Upper lobe of left lung (tissue), 6 donors: Measurements from ENCODE around the gene GIT2. TPM values are rescaled to one million over a fixed set of nuclear protein-coding genes. Genes with fewer than 3 reads are reported as not detected.
A peak's percentile ranks its signal among the peaks of the same experiment; 100 is the strongest.

Source experiments
- ATAC-seq, 2 donors: fragments of 200-7000 bp; cut with Tn5 transposase; one replicate each; pipeline ENCODE4 v1.9.1; 2022; ENCODE audit warnings: mild to moderate bottlenecking in 2 of 2, moderate library complexity in 2 of 2; ENCODE audit not compliant: low FRiP score in 2 of 2
- DNase-seq, 2 donors: peaks; one replicate each; pipeline ENCODE4 v3.0.0-alpha.2; 2019 to 2020
- H3K27ac ChIP-seq, 4 donors: fragments of 200-600 bp; sonication (generic); one replicate each; pipeline ENCODE4 v1.5.1; 2016 to 2019
- H3K27me3 ChIP-seq, 4 donors: fragments of 200-600 bp; sonication (generic); one replicate each; pipeline ENCODE4 v1.5.1; 2017 to 2019
- H3K36me3 ChIP-seq, 4 donors: fragments of 200-600 bp; sonication (generic); one replicate each; pipeline ENCODE4 v1.5.1; 2016 to 2019
- H3K4me1 ChIP-seq, 4 donors: fragments of 200-600 bp; sonication (generic); one replicate each; pipeline ENCODE4 v1.5.1; 2018 to 2019
- H3K4me3 ChIP-seq, 4 donors: fragments of 200-600 bp; sonication (generic); one replicate each; pipeline ENCODE4 v1.5.1; 2017 to 2019; ENCODE audit warnings: mild to moderate bottlenecking in 2 of 4, moderate library complexity in 1 of 4
- H3K9me3 ChIP-seq, 4 donors: fragments of 200-600 bp; sonication (generic); one replicate each; pipeline ENCODE4 v1.5.1; 2018 to 2019
- CTCF ChIP-seq, 6 experiments: fragments of 450-650 bp in 4 of 6; fragments of 200-600 bp in 2 of 6; sonication (generic) in 2 of 6; IDR thresholded peaks; one replicate each; pipeline ENCODE4 v1.5.1; 2016 to 2019; ENCODE audit warnings: antibody characterized with exemption in 6 of 6
- EP300 ChIP-seq, 4 donors: sonication (generic); formaldehyde crosslinking; IDR thresholded peaks; one replicate each; pipeline ENCODE4 v1.5.1; 2017; ENCODE audit warnings: antibody characterized with exemption in 4 of 4, control low read depth in 2 of 4
- POLR2A ChIP-seq, 4 donors: fragments of 450-650 bp; IDR thresholded peaks; one replicate each; pipeline ENCODE4 v1.5.1; 2016 to 2017; ENCODE audit warnings: antibody characterized with exemption in 4 of 4, mild to moderate bottlenecking in 2 of 4
- POLR2AphosphoS5 ChIP-seq, 2 donors: sonication (generic); formaldehyde crosslinking; IDR thresholded peaks; one replicate each; pipeline ENCODE4 v1.5.1; 2017; ENCODE audit warnings: antibody characterized with exemption in 2 of 2
- WGBS, 2 donors: methylation state at CpG; one replicate each; pipeline ENCODE4 v1.1.5; 2017 to 2018; 5-methylcytosine and 5-hydroxymethylcytosine counted together
- total RNA-seq, 6 donors: library from RNA; depleted of rRNA in 4 of 6; stranded (reverse); fragments of >200 nt in 4 of 6; gene quantifications; one replicate each; pipeline versions ENCODE4 v1.1.0 to v1.2.1, GENCODE V29; 2016 to 2021
- donor health status: DM: no; HTN: no; CAD: no; lungs with moderate emphysema.
- donor health status: DM: no; HTN: yes; CAD: no; lungs with severe emphysema.

The GIT2 gene
- total RNA-seq, 6 donors from 2014 or later: 45.1 to 89.1 (median 55.3) TPM

GRCh38 chr12:109999983-110000505 lies 3.9 kb upstream of the GIT2 start:
- Histone ChIP-seq H3K27me3 (no peaks in the 10 kb centered on the region), H3K9me3 (no peaks in the 10 kb centered on the region), H3K4me1 (peaks cover 37 to 67% (median 51%) of the 10 kb centered on the region in 4 donors), H3K27ac (peak overlapping the region; percentile 64 to 95 (median 89)), H3K4me3 (peak overlapping the region; percentile 86 to 98 (median 90)), H3K36me3 (peaks cover 0 to 7% (median 0%) of the 10 kb centered on the region in 4 donors)
- peak in 1 of 2 donors; percentile 39 for DNase-seq
- TF ChIP-seq POLR2AphosphoS5 (IDR thresholded peaks at IDR 0.05) (no peak), POLR2A (IDR thresholded peaks at IDR 0.05) (peak in 1 of 4 donors; percentile 7)
- WGBS, 2 donors: 3 to 4% methylated on average over 6 to 17 of the region's 17 CpGs
- no peak for ATAC-seq

- peak overlapping the region; percentile 86 to 98 (median 90) for H3K4me3 ChIP-seq
- TF ChIP-seq POLR2A (IDR thresholded peaks at IDR 0.05) (no peak), POLR2AphosphoS5 (IDR thresholded peaks at IDR 0.05) (no peak), CTCF (IDR thresholded peaks at IDR 0.05) (no peak), EP300 (IDR thresholded peaks at IDR 0.05) (no peak)
- peak overlapping the region; percentile 64 to 95 (median 89) for H3K27ac ChIP-seq
- 0 to 2% methylated on average over 14 to 25 of the region's 27 CpGs for WGBS, 2 donors
- DNase-seq (no peak), ATAC-seq (no peak)
- peaks cover 41 to 68% (median 52%) of the 10 kb centered on the region in 4 donors for H3K4me1 ChIP-seq
- H3K27me3 ChIP-seq: no peaks in the 10 kb centered on the region
- no peaks in the 10 kb centered on the region for H3K9me3 ChIP-seq
- peaks cover 0 to 7% (median 0%) of the 10 kb centered on the region in 4 donors for H3K36me3 ChIP-seq
These were observed 3.4 kb upstream of the GIT2 start for GRCh38 chr12:109999649-109999971.

- DNase-seq: peak; percentile 94 to 95
- Histone ChIP-seq H3K4me3 (peak within 1 kb of the TSS; percentile 86 to 98 (median 90)), H3K4me1 (peaks cover 46 to 68% (median 55%) of the 10 kb centered on the region in 4 donors), H3K27ac (peak within 1 kb of the TSS; percentile 64 to 95 (median 89)), H3K36me3 (peaks cover 0 to 7% (median 0%) of the 10 kb centered on the region in 4 donors), H3K27me3 (no peaks in the 10 kb centered on the region), H3K9me3 (no peaks in the 10 kb centered on the region)
- TF ChIP-seq EP300 (IDR thresholded peaks at IDR 0.05) (peak in 1 of 4 donors; percentile 14), POLR2AphosphoS5 (IDR thresholded peaks at IDR 0.05) (peak; percentile 88 to 89), POLR2A (IDR thresholded peaks at IDR 0.05) (peak in 3 of 4 donors; percentile 94 to 97 (median 94)), CTCF (IDR thresholded peaks at IDR 0.05) (no peak)
- ATAC-seq: peak; percentile 94 to 96
- 0 to 1% methylated on average over 10 to 59 of the region's 62 CpGs for WGBS, 2 donors
These were observed 2.9 kb upstream of the GIT2 start, which contains the start of gene ANKRD13A for GRCh38 chr12:109998904-109999648. Gene ANKRD13A (plus strand): TSS chr12:109999430. CDS start chr12:109999689, 259 bp downstream.

- no peak for TF ChIP-seq POLR2A (IDR thresholded peaks at IDR 0.05)
- no peak for TF ChIP-seq POLR2AphosphoS5 (IDR thresholded peaks at IDR 0.05)
- peak overlapping the region in 3 of 4 donors; percentile 89 to 98 (median 91) for H3K4me3 ChIP-seq
- peak overlapping the region; percentile 64 to 95 (median 89) for H3K27ac ChIP-seq
- no peaks in the 10 kb centered on the region for H3K9me3 ChIP-seq
- WGBS, 2 donors: 65 to 68% methylated on average over 9 of the region's 9 CpGs
- H3K36me3 ChIP-seq: peaks cover 0 to 5% (median 0%) of the 10 kb centered on the region in 4 donors
- ATAC-seq: no peak
- DNase-seq: no peak
- H3K4me1 ChIP-seq: peaks cover 51 to 69% (median 55%) of the 10 kb centered on the region in 4 donors
- no peaks in the 10 kb centered on the region for H3K27me3 ChIP-seq
These were observed 2.2 kb upstream of the GIT2 start for GRCh38 chr12:109998241-109998903.

GRCh38 chr12:109997393-109997792 lies 1.2 kb upstream of the GIT2 start:
- Histone ChIP-seq H3K27me3 (no peaks in the 10 kb centered on the region), H3K4me1 (peaks cover 42 to 69% (median 47%) of the 10 kb centered on the region in 4 donors), H3K36me3 (no peaks in the 10 kb centered on the region), H3K27ac (no peak overlapping the region), H3K4me3 (no peak overlapping the region), H3K9me3 (no peaks in the 10 kb centered on the region)
- 77 to 84% methylated on average over 4 of the region's 4 CpGs for WGBS, 2 donors
- TF ChIP-seq POLR2A (IDR thresholded peaks at IDR 0.05) (no peak), CTCF (IDR thresholded peaks at IDR 0.05) (no peak), EP300 (IDR thresholded peaks at IDR 0.05) (no peak), POLR2AphosphoS5 (IDR thresholded peaks at IDR 0.05) (no peak)
- DNase-seq (no peak), ATAC-seq (no peak)
